ENCODE data around the gene STK11.

- TF ChIP-seq POLR2A (IDR thresholded peaks at IDR 0.05) (no peak), CTCF (IDR thresholded peaks at IDR 0.05) (no peak), POLR2AphosphoS5 (IDR thresholded peaks at IDR 0.05) (no peak)
Measured at GRCh38 chr19:1210227-1210538, 4.6 kb downstream of the STK11 start.

All from gastroesophageal sphincter (tissue), 3 donors.